GM15510 (cell line): ENCODE measurements around the gene CCS.
A peak's percentile ranks its signal among the peaks of the same experiment; 100 is the strongest.

Source experiments
- POLR2A ChIP-seq: IDR thresholded peaks from 3 replicates; pipeline ENCODE4 v1.6.1; 2011; ENCODE audit warnings: borderline replicate concordance; ENCODE audit not compliant: insufficient read length; ENCODE audit errors: extremely low read depth

Gene CCS

DNA sequence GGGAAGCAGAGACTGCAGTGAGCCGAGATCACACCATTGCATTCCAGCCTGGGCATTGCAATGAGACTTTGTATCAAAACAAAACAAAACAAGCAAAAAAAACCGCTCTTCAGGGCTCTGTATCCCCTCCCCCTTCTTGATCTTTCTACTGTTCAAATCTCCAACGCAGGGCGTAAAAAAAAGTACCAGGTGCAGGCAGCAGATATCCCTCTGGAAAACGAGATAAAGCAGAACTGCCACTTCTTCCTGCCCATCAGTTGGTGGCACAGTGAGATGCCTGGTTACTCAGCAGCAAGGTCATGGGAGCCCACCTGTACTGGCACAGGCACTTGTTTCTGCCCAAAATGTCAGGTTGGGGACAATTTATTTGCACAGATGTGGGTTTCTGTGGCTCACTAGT is 11.2 kb downstream of the CCS start:
- no peak for TF ChIP-seq POLR2A

DNA sequence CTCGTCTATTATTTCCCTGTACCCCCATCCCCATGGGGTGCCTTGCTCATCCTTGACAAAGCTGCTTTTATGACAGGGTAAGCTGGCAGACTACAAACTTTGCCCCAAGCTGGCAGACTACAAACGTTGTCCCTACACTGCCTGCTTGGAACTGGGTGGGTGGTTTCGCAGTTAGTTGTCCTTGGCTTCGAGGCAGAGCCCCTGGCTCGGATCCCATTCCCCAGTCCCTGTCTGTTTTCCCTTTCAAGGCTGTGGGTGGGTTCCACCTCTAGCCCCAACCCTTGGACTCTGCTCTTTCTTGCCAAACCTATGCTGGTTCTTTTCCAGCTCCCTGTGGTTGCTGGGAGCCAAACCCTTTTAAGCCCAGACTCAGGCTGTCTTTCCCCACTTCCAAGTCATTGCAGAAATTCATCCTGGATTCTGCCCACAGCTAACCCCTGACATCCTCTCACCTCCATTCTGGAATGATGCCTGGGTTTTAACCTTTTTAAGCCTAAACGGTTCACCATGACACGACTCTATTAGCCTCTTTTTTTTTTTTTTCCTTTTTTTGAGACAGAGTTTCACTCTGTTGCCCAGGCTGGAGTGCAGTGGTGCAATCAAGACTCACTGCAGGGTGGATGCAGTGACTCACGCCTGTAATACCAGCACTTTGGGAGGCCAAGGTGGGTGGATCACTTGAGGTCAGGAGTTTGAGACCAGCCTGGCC is 14.3 kb downstream of the CCS start:
- TF ChIP-seq POLR2A: no peak

DNA sequence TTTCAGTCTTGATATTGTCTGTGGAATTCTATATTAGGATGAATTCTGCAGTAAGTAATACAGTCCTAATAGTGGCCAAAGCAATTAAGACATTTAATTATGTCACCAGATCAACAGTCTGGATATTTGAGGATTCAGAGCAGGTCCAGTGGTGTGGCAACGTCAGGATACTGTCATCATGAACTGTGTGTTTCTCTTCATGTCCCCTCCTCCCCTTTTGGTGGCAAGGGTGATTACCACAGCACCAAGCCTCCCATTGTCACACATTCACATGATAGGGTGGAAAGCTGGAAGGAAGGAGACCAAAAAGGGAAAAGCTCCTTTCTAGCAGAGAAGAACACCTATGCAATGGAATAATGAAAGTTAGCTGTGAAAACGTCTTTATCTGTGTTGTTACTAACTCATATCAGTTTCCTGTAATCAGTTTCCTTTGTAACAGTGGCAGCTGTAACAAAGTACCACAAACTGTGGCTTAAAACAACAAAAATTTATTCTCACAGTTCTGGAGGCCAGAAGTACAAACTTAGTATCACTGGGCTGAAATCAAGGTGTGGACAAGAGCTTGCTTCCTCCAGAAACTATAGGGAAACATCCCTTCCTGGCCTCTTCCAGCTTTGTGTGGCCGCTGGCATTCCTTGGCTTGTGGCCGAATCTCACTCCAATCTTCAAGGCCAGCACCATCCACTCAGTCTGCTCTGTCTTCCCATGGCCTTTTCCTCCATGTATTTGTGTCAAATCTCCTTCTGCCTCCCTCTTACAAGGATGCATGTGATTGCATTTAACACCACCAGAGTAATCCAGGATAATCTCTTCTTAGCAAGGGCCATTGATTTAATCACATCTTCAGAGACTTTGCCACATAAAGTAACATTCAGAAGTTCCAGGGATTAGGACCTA is 17.0 kb downstream of the CCS start:
- no peak for TF ChIP-seq POLR2A

DNA sequence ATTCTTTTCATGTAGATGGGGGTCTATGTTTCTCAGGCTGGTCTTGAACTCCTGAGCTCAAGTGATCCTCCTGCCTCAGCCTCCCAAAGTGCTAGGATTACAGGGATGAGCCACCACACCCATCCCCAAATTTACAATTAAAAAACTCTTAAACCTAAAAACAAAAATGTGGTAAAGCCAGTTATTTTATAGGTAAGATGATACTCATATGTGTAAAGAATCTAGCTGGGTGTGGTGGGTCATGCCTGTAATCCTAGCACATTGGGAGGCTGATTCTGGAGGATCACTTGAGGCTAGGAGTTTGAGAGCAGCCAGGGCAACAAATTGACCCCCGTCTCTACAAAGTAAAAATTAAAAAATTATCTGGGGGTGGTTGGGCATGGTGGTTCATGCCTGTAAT is 19.5 kb downstream of the CCS start:
- TF ChIP-seq POLR2A: no peak

DNA sequence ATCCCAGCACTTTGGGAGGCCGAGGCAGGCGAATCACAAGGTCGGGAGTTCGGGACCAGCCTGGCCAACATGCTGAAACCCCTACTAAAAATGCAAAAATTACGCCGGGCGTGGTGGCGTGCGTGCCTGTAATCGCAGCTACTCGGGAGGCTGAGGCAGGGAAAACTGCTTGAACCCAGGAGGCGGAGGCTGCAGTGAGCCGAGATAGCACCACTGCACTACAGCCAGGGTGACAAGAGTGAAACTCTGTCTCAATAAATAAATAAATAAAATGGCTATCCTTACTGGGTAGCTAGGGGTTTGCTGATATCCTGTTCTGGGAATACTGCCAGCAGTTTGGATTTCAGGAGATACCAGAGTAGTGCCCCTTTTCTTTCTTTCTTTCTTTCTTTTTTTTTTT is 21.1 kb downstream of the CCS start:
- no peak for TF ChIP-seq POLR2A

DNA sequence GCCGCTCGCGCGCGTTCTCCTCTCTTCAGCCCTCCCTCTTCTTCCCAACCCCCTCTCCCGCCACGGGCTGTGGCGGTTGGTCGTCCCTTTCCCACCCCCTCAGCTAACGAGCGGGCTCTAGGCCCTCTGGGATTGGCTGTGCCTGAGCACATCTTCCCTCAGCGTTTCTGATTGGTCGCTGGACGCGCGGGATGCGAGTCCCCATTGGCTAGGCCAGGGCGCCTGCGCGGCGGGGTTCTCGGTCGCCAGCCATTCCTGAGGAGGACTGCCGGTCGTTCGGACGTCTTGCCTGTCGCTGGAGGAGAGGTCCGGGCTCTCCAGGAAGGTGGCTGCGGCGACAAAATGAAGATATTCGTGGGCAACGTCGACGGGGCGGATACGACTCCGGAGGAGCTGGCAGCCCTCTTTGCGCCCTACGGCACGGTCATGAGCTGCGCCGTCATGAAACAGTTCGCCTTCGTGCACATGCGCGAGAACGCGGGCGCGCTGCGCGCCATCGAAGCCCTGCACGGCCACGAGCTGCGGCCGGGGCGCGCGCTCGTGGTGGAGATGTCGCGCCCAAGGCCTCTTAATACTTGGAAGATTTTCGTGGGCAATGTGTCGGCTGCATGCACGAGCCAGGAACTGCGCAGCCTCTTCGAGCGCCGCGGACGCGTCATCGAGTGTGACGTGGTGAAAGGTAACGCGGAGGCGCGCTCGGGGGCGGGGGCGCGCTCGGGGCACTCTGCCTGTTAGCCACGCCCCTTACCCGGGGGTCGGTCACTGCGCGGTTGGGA is 23.6 kb downstream of the CCS start, which contains the start of gene RBM14:
Gene RBM14, plus strand, starts transcription at position 252 of the 776 bp plus-strand sequence. Its CDS starts 91 bp downstream, at position 343.
- peak; percentile 99 for TF ChIP-seq POLR2A

DNA sequence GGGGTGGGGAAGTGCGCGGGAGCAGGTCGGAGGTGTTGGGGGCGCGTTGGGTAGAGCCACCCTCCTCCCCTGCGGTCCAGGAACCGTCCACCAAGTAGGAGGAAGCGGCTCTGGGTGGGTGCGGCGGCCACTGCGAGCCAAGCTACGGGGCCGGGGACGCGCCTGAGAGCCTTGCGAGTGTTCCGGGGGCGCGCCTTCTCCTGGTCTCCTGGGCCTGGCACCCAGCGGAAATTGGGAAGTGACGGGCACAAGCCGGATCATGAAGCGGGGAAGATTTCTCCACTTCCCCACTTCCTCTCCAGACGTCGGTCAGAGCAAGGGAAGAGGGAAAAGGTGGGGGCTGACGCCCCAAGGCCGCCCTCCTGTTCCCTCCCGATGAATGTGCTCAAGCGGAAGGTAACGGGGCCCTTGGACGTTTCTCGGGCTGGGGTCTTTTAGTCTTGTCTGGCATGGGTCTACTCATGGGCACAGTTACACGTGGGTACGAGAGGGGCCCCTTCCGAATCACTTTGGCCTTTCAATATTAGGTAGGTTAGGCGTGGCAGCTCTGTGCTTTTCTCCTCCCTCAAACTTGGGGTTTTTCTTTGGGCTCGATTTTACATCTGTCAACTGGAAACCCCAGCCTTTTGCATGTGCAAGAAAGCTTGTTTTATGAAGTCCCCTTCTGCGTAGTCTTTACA is 24.3 kb downstream of the CCS start:
- no peak for TF ChIP-seq POLR2A

DNA sequence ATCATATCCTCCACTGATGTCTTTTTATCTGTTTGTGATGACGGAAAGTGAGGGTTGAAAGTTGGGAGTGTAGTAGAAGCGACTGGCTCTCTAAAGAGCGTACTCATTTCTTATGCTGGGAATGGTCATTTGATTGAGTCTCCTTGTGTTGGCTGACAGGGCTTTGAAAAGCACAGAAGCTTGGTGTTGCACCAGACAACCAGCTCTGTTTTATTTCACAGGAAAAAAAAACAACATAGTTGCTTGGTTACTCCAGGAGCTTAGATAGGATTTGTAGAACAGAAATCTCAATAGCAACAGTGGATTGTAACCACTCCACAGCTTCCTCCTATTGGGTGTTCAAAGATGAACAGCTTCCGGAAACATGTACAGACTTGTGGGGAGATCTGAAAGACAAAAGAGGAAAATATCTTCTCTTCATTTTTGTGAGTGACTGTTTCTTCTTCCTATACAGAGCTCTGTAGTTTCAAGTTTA is 26.1 kb downstream of the CCS start:
- TF ChIP-seq POLR2A: no peak

DNA sequence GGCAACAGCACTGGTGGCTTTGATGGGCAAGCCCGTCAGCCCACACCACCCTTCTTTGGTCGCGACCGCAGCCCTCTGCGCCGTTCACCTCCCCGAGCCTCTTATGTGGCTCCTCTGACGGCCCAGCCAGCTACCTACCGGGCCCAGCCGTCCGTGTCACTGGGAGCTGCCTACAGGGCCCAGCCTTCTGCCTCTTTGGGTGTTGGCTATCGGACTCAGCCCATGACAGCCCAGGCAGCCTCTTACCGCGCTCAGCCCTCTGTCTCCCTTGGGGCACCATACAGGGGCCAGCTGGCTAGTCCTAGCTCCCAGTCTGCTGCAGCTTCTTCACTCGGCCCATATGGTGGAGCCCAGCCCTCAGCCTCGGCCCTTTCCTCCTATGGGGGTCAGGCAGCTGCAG is 31.5 kb downstream of the CCS start:
- no peak for TF ChIP-seq POLR2A

DNA sequence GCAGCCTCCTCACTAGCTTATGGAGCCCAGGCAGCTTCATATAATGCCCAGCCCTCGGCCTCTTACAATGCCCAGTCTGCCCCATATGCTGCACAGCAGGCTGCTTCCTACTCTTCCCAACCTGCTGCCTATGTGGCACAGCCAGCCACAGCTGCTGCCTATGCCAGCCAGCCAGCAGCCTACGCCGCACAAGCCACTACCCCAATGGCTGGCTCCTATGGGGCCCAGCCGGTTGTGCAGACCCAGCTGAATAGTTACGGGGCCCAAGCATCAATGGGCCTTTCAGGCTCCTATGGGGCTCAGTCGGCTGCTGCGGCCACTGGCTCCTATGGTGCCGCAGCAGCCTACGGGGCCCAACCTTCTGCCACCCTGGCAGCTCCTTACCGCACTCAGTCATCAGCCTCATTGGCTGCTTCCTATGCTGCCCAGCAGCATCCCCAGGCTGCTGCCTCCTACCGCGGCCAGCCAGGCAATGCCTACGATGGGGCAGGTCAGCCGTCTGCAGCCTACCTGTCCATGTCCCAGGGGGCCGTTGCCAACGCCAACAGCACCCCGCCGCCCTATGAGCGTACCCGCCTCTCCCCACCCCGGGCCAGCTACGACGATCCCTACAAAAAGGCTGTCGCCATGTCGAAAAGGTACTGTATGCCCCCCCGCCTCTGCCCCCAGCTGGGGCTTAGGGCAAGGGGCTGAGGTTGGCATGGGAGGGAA is 32.2 kb downstream of the CCS start:
- no peak for TF ChIP-seq POLR2A

DNA sequence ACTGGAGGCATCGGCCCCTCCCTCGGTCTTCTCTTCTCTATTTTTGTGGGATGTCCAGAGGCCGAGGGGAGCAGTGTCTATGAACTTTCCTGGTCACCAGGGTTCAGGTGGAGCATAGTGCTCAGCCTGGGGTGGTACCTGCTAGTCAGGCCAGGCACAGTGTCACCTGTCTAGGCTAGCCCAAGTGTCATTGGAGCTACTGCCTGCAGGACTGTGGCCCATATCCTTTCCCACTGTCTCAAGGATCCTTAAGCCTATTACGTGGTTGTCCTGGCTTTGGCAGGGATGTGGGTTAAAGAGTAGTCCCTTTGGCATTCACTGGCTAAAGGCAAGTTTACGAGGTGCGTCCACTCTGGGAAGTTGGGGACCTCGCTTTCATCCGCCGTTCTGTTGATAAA is 32.8 kb downstream of the CCS start:
- TF ChIP-seq POLR2A: no peak

DNA sequence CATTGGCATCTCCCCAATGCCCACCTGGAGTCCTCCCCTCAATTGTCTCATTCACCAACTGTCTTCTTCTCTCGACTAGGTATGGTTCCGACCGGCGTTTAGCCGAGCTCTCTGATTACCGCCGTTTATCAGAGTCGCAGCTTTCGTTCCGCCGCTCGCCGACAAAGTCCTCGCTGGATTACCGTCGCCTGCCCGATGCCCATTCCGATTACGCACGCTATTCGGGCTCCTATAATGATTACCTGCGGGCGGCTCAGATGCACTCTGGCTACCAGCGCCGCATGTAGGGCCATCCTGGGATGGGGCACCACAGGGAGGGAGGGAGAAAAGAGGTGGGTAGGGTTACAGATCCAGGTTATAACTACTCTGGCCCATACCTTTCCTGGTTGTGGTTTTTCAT is 33.4 kb downstream of the CCS start:
- no peak for TF ChIP-seq POLR2A

DNA sequence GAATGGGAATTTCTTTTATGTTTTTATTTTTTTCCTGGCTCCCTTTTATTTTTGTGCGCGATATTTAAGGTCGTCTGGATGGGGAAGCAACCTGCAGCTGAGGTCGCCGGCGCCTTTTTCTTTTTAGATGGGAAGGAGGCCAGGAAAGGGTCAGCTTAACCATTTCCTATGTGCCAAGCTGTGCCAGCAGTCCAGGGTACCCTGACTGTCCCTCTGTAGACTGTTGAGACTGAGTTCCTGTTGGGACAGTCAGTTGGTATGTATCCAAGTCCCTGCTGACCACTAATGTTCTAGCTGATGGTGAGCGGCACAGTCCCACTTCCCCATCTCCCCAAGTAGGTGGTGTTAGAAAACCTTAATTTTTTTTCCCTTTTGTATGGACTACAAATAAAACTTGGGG is 33.9 kb downstream of the CCS start:
- no peak for TF ChIP-seq POLR2A

DNA sequence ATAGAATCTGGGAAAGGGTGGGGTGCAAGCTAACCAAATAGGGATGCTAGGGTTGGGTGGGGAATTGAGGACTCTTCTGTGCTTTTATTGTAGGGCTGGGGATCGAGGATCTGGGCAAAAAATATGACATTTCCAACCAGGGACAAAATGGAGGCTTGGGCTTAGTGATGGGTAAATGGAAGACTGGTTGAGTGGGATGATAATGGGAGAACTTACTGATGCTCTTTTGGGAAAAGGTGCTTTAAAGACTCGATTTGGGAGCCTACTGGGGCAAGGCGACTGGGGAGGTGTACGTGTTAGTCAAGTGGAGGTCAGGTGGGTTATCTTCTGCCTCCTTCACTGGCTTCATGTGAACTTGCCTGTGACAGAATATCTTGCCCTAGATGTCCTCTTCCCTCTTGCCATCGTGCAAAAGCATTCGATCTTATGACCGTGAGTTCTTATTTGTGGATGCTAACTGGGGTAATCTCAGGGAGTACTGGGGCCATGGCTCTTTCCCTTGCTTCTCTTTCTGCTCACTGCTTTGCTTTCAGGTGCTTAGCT is 35.1 kb downstream of the CCS start:
- no peak for TF ChIP-seq POLR2A

DNA sequence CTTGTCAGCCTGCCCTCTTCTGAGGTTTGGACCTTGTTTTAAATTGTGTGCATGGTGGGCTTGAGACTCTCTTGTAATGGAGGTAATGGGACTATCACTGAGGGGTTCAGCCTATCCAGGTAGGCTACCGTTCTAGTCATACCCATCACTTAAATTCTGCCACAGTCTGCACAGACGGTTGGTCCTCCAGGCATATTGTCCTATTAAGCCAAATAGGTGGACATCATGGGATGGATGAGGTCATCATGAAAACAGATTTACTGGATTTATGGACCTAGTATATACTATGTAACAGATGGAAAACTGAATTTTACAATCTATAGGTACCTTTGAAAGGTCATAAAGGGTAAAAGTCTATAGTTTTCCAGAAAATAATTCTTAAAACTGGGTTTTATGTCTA is 36.4 kb downstream of the CCS start:
- TF ChIP-seq POLR2A: no peak

DNA sequence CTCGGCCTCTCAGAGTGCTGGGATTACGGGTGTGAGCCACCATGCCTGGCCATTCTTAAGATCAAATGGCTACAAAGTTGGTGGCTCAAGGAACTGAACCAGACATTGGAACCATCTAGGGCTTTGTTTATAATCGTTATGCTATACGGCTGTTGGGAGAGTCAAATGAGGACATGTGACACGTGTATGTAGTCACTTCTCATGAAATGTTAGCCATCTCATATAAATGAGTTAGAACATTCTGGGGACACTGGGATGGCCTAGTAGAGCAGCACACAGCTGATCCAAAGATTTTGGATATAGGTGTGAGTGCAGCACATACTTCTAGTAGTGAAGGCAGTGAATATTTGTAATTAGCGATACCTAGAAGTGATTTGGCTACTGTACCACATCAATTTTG is 38.9 kb downstream of the CCS start:
- no peak for TF ChIP-seq POLR2A
